Stimulated activated CD8-positive, alpha-beta memory T cell treated with anti-CD3 and anti-CD28 coated beads, Interleukin-15, amount 100 ng/mL, for 4 hours (primary cell): ENCODE results near the gene FHL3.
A peak's percentile ranks its signal among the peaks of the same experiment; 100 is the strongest.

Experiments
- DNase-seq, 2 donors: peaks; one replicate each; pipeline ENCODE4 v3.0.0-alpha.2; 2020; ENCODE audit warnings: low read depth in 2 of 2

FHL3 gene

GRCh38 chr1:38013227-38013622 lies 7.9 kb upstream of the FHL3 start:
- no peak for DNase-seq

DNA sequence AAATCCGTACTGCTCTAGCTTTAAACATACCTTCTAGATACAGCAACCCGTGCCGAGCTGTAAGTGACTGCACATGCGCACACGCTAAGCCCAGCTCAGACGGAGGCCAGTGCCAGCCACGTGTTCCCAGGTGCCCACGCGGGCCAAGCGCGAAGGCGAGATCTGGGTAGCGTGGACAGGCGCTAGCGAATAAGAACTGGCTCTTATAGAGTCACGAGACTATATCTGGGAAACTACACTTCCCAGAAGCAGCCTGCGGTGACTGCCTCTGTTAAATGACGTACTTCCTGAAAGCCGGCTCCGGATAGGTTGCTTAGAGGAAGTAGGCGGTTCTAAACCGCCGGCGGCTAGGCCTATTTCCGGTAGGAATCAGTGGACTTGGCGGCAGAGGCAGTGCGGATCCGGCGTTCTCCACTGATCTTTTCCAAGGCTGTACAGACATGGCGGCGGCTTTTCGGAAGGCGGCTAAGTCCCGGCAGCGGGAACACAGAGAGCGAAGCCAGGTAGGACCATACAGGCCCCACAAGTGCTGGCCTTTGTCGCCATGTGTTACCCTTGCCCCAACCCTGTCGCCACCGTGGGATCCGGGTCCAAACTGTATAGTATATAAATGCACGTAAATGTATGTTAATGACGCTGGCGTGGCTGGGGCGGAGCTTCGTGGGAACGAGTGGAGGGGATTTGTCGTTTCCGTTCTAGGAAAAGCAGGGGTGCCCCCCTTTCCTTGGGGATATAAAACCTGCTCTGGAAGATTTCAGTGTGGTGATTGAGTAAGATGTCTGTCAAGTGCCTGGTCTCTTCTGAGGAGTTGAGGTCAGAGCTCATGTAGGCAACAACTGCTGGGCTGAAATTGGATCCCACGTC lies 7.3 kb upstream of the FHL3 start, which contains the start of gene UTP11:
Gene UTP11 (plus strand): TSS at position 372 of the 864 bp plus-strand sequence. CDS start 69 bp downstream, at position 441.
- DNase-seq, result peak; percentile 79 to 85

- no peak for DNase-seq
Measured at GRCh38 chr1:38009841-38010180, 4.5 kb upstream of the FHL3 start.

GRCh38 chr1:38009088-38009840 lies 4.0 kb upstream of the FHL3 start:
- no peak for DNase-seq

GRCh38 chr1:38006008-38006828 lies 904 bp upstream of the FHL3 start:
- no peak for DNase-seq

GRCh38 chr1:38004284-38005108 lies 818 bp downstream of the FHL3 start:
- no peak for DNase-seq

DNA sequence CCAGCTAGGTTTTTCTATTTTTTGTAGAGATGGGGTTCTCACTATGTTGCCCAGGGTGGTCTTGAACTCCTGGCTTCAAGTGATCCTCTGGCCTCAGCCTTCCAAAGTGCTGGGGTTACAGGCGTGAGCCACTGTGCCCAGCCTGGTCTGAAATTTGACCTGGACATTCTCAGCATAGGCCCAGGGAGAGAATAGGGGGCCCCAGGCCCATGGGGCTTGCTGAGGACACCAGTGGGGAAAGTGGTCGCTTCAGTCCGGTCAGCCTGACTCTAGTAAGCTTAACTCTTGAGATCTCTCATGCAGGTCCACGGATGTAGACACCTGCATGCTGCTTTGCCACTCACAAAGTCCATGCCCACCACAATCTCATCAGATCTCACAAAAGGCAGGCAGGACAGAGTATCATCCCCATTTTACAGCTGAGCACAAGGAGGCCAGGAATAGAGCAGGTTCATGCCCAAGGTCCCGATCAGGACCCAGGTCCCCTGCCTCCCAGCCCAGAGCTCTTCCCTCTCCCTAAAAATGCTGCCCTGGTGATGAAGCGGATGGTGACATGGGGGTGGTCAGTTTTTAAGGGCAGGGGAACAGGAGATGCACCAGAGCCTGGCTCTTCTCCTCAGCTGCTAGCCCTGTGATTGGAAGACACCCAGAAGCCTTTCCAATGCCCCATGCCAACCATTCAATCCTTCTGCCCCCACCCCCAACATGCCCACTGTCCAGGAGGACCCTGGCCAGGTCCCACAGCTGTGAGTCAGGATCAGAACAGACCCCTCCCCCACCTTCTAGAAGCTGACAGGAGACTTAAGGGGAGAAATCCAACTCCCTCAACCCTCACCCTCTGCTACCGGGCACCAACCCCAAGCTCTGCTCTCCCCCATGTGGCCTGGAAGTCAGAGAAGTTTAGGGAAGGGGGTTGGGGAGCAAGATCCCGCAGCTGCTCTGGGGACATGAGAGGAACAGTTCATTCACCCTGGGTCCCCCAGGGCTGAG lies 1.8 kb downstream of the FHL3 start:
- DNase-seq, result no peak

- no peak for DNase-seq
Measured at GRCh38 chr1:38000529-38001455, 4.5 kb downstream of the FHL3 start.

- no peak for DNase-seq
Measured at GRCh38 chr1:38000233-38000528, 5.1 kb downstream of the FHL3 start.

DNA sequence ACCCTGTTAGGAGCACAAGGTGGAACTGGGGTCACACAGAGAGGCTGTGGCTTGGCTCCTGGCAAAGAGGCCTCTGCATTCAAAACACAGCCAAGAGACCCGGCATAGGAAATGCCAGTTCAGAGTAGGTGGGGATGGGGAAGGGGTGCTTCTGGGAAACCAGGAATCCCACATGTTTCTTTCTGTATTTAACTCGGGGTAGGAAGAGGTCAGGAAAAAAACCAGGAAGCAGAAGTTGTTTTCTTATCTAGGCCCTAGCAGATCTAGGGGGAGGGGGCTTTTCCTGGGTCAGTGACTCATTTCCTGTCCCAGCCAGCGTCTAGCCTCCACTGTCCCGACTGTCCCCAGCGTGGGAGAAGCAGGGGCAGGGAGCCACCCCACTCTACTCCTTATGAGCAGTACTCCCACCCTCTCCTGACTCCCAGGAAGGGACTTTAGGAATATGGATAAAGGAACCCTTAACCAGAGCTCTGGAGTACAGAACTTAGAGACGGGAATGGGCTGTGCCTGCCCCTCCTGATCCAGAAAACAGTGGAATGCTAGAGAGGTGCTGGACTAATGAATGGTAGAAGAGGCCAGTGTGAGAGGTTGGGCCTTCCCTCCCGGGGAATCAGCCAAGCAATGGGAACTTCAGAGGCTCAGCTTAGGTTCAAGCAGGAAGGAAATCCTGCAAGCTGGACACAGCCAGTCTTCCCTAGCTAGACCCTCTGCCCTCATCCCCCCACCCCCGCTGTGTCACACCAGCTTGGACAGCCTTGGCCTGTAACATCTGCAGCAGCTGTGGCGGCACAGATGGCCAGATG lies 5.7 kb downstream of the FHL3 start:
- DNase-seq, result no peak

- DNase-seq, result no peak
Measured at GRCh38 chr1:37998913-37999429, 6.3 kb downstream of the FHL3 start.

DNA sequence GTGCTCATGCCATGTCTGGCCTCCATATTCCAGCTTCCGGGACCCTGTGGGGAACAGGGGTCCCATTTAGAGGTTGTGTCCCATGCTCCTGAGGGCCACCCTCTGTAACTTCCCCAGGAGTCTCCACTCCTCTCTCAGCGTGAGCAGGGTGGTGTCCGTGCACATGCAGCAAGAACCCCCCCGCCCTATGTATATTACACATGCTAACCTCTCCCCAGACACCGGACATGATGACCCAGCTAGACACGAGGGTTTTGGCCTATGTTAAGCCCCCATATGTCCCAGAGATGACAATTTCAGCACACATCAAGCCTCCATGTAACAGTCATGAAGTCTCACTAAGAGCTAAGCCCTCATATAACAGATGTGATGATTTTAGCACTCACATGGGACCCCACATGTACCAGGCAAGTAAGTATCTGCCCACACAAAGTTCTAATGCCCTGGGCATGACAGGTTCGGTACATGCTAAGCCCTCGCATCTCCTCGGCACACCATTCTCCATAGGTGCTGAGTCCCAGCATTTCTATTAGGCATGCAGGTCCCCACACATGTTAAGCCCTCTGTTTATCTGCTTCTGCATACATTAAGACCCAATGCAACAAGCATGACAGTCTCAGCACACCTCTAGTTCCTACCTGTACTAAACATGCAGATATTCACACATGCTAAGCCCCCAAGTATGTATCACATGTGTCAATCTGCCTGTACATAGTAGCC lies 7.1 kb downstream of the FHL3 start:
- DNase-seq, result no peak

DNA sequence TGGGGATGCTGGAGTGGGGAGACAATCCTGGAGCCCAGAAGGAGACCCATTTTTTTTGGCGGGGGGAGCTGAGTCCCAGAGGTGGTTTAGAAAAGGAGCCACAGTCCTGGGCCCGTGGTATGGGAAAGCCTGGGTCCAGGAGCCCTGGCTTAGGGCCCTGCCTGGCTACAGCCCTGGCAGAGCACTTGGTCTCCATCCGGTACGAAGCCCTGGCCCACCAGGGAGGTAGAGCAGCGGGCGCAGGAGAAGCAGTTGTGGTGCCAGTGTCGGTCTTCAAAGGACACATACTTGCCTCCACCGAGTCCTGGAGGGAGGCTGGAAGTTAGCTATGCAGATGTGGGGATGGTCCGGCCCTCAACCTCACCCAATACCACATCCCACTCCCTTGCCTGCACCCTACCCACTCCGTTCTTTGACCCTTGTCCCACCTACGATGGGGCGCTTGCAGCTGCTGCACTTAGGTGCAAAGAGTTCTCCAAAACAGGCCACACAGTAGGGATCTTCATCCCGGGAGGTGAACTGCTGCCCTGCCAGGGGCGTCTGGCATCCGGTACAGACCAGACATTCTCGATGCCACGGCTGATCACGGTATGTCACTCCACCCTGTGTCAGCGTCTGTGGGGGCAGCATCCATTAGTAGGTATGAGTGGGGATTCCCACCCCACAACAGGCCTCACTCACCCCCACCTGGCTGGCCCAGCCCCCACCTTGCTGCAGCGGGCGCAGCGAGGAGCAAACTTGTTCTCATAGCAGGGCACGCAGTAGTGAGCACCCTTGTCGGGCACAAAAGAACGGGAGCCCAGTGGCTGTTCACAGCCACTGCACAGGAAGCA lies 7.8 kb downstream of the FHL3 start:
- DNase-seq, result no peak

- DNase-seq, result no peak
Measured at GRCh38 chr1:37995751-37996345, 9.5 kb downstream of the FHL3 start.

- DNase-seq, result no peak
Measured at GRCh38 chr1:37994886-37995566, 10.3 kb downstream of the FHL3 start.
